Natural killer cell (primary cell): ENCODE data around the gene CEBPG. TPM values are rescaled to one million over a fixed set of nuclear protein-coding genes. Genes with fewer than 3 reads are reported as not detected.

Experiments
- ATAC-seq, 3 donors: fragments of 150-1000 bp in 2 of 3; fragments of 200-7000 bp in 1 of 3; cut with Tn5 transposase; 1 replicate in 1 of 3; 2 replicates in 2 of 3; pipeline ENCODE4 v1.10.0; 2021; ENCODE audit warnings: mild to moderate bottlenecking in 2 of 3, moderate library complexity in 2 of 3
- DNase-seq, 2 donors: peaks; one replicate each; pipeline versions ENCODE4 v3.0.0 to v3.0.0-alpha.2; 2013 to 2021; ENCODE audit warnings: mixed read lengths in 1 of 2
- H3K27ac ChIP-seq: one replicate; pipeline ENCODE4 v1.5.1; 2013; ENCODE audit warnings: mild to moderate bottlenecking, low read length
- H3K27me3 ChIP-seq: one replicate; pipeline ENCODE4 v1.6.1; 2013; ENCODE audit warnings: low read length; ENCODE audit not compliant: control insufficient read depth, insufficient read depth
- H3K36me3 ChIP-seq: one replicate; pipeline ENCODE4 v1.6.1; 2013; ENCODE audit warnings: low read length; ENCODE audit not compliant: control insufficient read depth, insufficient read depth
- H3K4me1 ChIP-seq: one replicate; pipeline ENCODE4 v1.6.1; 2013; ENCODE audit warnings: low read length; ENCODE audit not compliant: control insufficient read depth, insufficient read depth
- H3K4me3 ChIP-seq: one replicate; pipeline ENCODE4 v1.5.1; 2013; ENCODE audit warnings: low read length
- H3K9me3 ChIP-seq: one replicate; pipeline ENCODE4 v1.6.1; 2013; ENCODE audit warnings: low read length; ENCODE audit not compliant: control insufficient read depth, insufficient read depth
- H3K27ac Mint-ChIP-seq, 2 donors: one replicate each; pipeline ENCODE4 v1.8.0; 2022; ENCODE audit warnings: mild to moderate bottlenecking in 2 of 2, mixed read lengths in 2 of 2, moderate library complexity in 1 of 2
- H3K27me3 Mint-ChIP-seq, 2 donors: one replicate each; pipeline ENCODE4 v1.8.0; 2022; ENCODE audit warnings: low read depth in 2 of 2, mixed read lengths in 2 of 2
- H3K36me3 Mint-ChIP-seq: one replicate; pipeline ENCODE4 v1.8.0; 2022; ENCODE audit warnings: mixed read lengths
- H3K4me1 Mint-ChIP-seq, 2 donors: one replicate each; pipeline ENCODE4 v1.8.0; 2022; ENCODE audit warnings: mixed read lengths in 2 of 2
- H3K4me3 Mint-ChIP-seq: one replicate; pipeline ENCODE4 v1.8.0; 2022; ENCODE audit warnings: mild to moderate bottlenecking, moderate library complexity, mixed read lengths
- H3K9me3 Mint-ChIP-seq, 2 donors: one replicate each; pipeline ENCODE4 v1.8.0; 2022; ENCODE audit warnings: mixed read lengths in 2 of 2
- WGBS: methylation state at CpG from one replicate; pipeline ENCODE4 v1.1.7; 2013; ENCODE audit warnings: missing lambda C conversion rate; ENCODE audit not compliant: insufficient coverage; 5-methylcytosine and 5-hydroxymethylcytosine counted together
- intact Hi-C: fragments of 100-400 bp; cut with micrococcal nuclease; formaldehyde crosslinking; loops from one replicate; pipeline ENCODE4 v1.14.2; 2022
- total RNA-seq, 4 donors: library from RNA; stranded (reverse); fragments of 120-200 nt in 1 of 4; gene quantifications; one replicate each; pipeline versions ENCODE4 v1.2.3 to v1.2.4, GENCODE V29; 2013 to 2022
- TF ChIP-seq, protein P1 (sequence below): fragments of 200-600 bp; IDR thresholded peaks from one replicate; pipeline ENCODE4 v1.8.0; 2022; ENCODE audit warnings: antibody characterized with exemption

The CEBPG gene
- total RNA-seq, 3 donors from 2014 or later (not counting 1 experiment from before 2014, with no cell fraction given), result 22.3 to 28.1 (median 23.9) TPM

DNA sequence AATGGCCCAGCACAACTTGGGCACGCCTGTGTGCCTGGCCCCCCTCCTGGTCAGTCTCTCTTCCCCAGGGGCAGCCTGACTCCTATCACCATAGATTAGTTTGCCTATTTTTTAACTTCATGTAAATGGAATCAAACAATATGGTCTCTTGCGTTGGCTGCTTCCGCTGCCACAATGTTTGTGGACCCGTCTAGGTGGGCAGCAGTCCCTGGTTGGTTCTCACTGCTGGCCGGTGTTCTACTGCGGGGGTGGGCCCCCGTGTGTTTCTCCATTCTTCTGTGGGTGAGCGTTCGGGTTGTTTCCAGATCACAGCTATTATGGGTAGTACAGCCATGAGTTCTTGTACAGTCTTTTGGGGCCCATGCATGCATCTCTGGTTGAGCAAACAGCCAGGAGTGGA lies 47.3 kb downstream of the CEBPG start:
- Histone ChIP-seq H3K36me3 (no peaks in the 10 kb centered on the region), H3K27ac (no peak overlapping the region), H3K4me3 (no peak overlapping the region), H3K4me1 (peaks cover 6% of the 10 kb centered on the region), H3K27me3 (no peaks in the 10 kb centered on the region), H3K9me3 (no peaks in the 10 kb centered on the region)
- Mint-ChIP-seq H3K27ac (no peak overlapping the region), H3K4me3 (no peak overlapping the region), H3K36me3 (no peaks in the 10 kb centered on the region), H3K4me1 (peaks cover 7 to 8% of the 10 kb centered on the region in 2 donors), H3K9me3 (no peaks in the 10 kb centered on the region), H3K27me3 (no peaks in the 10 kb centered on the region)
- DNase-seq (no peak), ATAC-seq (no peak)
- TF ChIP-seq, protein P1, sequence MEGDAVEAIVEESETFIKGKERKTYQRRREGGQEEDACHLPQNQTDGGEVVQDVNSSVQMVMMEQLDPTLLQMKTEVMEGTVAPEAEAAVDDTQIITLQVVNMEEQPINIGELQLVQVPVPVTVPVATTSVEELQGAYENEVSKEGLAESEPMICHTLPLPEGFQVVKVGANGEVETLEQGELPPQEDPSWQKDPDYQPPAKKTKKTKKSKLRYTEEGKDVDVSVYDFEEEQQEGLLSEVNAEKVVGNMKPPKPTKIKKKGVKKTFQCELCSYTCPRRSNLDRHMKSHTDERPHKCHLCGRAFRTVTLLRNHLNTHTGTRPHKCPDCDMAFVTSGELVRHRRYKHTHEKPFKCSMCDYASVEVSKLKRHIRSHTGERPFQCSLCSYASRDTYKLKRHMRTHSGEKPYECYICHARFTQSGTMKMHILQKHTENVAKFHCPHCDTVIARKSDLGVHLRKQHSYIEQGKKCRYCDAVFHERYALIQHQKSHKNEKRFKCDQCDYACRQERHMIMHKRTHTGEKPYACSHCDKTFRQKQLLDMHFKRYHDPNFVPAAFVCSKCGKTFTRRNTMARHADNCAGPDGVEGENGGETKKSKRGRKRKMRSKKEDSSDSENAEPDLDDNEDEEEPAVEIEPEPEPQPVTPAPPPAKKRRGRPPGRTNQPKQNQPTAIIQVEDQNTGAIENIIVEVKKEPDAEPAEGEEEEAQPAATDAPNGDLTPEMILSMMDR, result no peak
- intact Hi-C loops, result no loop called here
- 90% methylated on average over 9 of the region's 9 CpGs for WGBS

DNA sequence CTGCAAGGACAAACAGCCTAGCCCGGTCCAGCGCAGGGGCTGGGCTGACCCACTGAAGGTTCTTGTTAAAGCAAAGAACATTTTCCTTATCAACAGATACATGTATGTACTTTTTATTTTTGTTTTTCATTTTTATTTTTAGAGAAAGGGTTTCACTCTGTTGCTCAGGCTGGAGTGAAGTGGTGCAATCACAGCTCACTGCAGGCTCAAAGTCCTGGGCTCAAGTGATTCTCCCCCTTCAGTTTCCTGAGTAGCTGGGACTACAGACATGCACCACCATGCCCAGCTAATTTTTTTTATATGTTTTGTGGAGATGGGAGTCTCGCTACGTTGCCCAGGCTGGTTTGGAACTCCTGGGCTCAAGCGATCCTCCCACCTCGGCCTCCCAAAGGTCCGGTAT lies 47.9 kb downstream of the CEBPG start:
- intact Hi-C loops, result no loop called here
- Mint-ChIP-seq H3K4me1 (peaks cover 5 to 6% of the 10 kb centered on the region in 2 donors), H3K36me3 (no peaks in the 10 kb centered on the region), H3K27ac (no peak overlapping the region), H3K9me3 (no peaks in the 10 kb centered on the region), H3K27me3 (no peaks in the 10 kb centered on the region), H3K4me3 (no peak overlapping the region)
- 97% methylated on average over 7 of the region's 7 CpGs for WGBS
- H3K4me3 ChIP-seq, result no peak overlapping the region
- DNase-seq (no peak), ATAC-seq (no peak)
- H3K4me1 ChIP-seq, result peaks cover 3% of the 10 kb centered on the region
- H3K27me3 ChIP-seq, result no peaks in the 10 kb centered on the region
- no peaks in the 10 kb centered on the region for H3K9me3 ChIP-seq
- H3K36me3 ChIP-seq, result no peaks in the 10 kb centered on the region
- no peak overlapping the region for H3K27ac ChIP-seq
- TF ChIP-seq, protein P1, result no peak

DNA sequence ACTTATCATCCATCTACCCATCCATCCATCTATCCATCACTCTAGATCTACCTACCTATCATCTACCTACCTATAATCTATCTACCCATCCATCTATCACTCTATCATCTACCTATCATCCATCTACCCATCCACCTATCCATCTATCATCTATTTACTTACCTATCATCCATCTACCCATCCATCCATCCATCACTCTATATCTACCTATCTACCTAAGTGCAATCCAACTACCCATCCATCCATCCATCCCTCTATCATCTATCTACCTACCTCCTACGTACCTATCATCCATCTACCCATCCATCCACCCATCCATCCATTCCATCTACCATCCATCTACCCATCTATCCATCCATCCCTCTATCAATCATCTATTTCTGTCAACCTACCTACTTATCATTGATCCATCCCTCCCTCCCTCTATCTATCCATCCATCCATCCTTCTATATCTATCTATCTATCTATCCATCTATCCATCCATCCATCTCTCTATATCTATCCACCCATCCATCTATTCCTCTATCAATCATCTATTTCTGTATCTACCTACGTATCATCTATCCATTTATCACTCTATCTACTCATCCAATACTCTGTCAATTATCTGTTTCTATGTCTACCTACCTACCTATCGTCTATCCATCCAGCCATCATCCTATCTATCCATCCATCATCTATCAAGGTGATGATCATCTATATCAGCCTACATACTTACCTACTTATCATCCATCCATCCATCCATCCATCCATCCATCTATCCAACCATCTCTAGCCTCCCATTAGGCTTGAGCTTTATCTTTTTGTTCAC lies 49.1 kb downstream of the CEBPG start:
- no peaks in the 10 kb centered on the region for H3K9me3 ChIP-seq
- no peaks in the 10 kb centered on the region for H3K4me1 ChIP-seq
- ATAC-seq (no peak), DNase-seq (no peak)
- H3K36me3 ChIP-seq, result no peaks in the 10 kb centered on the region
- TF ChIP-seq, protein P1, result no peak
- Mint-ChIP-seq H3K36me3 (no peaks in the 10 kb centered on the region), H3K4me1 (no peaks in the 10 kb centered on the region), H3K27ac (no peak overlapping the region), H3K4me3 (no peak overlapping the region), H3K9me3 (no peaks in the 10 kb centered on the region), H3K27me3 (no peaks in the 10 kb centered on the region)
- no peak overlapping the region for H3K4me3 ChIP-seq
- no peak overlapping the region for H3K27ac ChIP-seq
- no peaks in the 10 kb centered on the region for H3K27me3 ChIP-seq
- intact Hi-C loops, result no loop called here
- WGBS, result 93% methylated on average over 3 of the region's 3 CpGs

DNA sequence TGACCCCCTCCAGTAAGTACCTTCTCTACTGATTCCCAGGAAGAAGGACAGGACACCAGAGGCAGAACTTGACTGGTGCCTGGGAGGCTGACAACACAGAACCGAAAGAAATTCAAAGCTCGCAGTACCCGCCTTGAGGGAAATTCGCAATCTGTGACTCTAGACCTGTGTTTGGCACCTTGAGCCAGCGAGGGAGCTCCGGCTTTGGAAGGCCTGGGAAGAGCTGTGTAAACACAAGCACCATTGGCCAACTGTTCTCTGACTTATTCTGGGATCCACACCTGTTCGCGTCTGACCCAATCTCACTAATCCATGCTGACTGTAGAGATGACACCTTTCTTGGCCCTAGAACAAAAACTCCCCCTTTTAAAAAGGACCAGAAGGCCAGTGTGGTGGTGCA lies 50.7 kb downstream of the CEBPG start:
- H3K9me3 Mint-ChIP-seq, result no peaks in the 10 kb centered on the region
- no peak overlapping the region for H3K4me3 ChIP-seq
- no peaks in the 10 kb centered on the region for H3K9me3 ChIP-seq
- no peaks in the 10 kb centered on the region for H3K27me3 Mint-ChIP-seq
- no peaks in the 10 kb centered on the region for H3K36me3 Mint-ChIP-seq
- intact Hi-C loops, result no loop called here
- no peak for DNase-seq
- no peak overlapping the region for H3K27ac Mint-ChIP-seq
- no peaks in the 10 kb centered on the region for H3K36me3 ChIP-seq
- no peaks in the 10 kb centered on the region for H3K27me3 ChIP-seq
- WGBS, result 95% methylated on average over 8 of the region's 8 CpGs
- H3K4me3 Mint-ChIP-seq, result no peak overlapping the region
- no peak for ATAC-seq
- H3K4me1 Mint-ChIP-seq, result no peaks in the 10 kb centered on the region
- TF ChIP-seq, protein P1, result no peak
- H3K27ac ChIP-seq, result no peak overlapping the region
- H3K4me1 ChIP-seq, result no peaks in the 10 kb centered on the region
